Effector memory CD4-positive, alpha-beta T cell (primary cell): ENCODE measurements around the gene TRAIP.
"Not testable (repeated sequence)": the region's sequence is repeated elsewhere in the genome, so short reads cannot be mapped to it uniquely, and the experiment has no call there.

ENCODE experiments used
- DNase-seq, 3 donors: peaks; one replicate each; pipeline ENCODE4 v3.0.0-alpha.2; 2020
- H3K27ac ChIP-seq: 2 replicates; pipeline ENCODE4 v1.7.0; 2013; ENCODE audit warnings: mild to moderate bottlenecking, low read length, moderate library complexity; ENCODE audit not compliant: insufficient read depth, poor library complexity, severe bottlenecking
- H3K27me3 ChIP-seq: replicated peaks from 2 replicates; pipeline ENCODE4 v1.7.0; 2013; ENCODE audit warnings: mild to moderate bottlenecking, low read length; ENCODE audit not compliant: insufficient read depth, control insufficient read depth, poor library complexity, severe bottlenecking
- H3K36me3 ChIP-seq: 2 replicates; pipeline ENCODE4 v1.7.0; 2013; ENCODE audit warnings: mild to moderate bottlenecking, low read length, moderate library complexity; ENCODE audit not compliant: control insufficient read depth, insufficient read depth
- H3K4me1 ChIP-seq: 2 replicates; pipeline ENCODE4 v1.7.0; 2013; ENCODE audit warnings: low read length, mild to moderate bottlenecking; ENCODE audit not compliant: control insufficient read depth, insufficient read depth, poor library complexity, severe bottlenecking
- H3K4me3 ChIP-seq: 2 replicates; pipeline ENCODE4 v1.7.0; 2013; ENCODE audit warnings: low read length, low read depth, mild to moderate bottlenecking; ENCODE audit not compliant: insufficient read depth, poor library complexity, severe bottlenecking
- H3K9me3 ChIP-seq: 2 replicates; pipeline ENCODE4 v1.7.0; 2013; ENCODE audit warnings: mild to moderate bottlenecking, low read length, moderate library complexity; ENCODE audit not compliant: control insufficient read depth

Gene TRAIP

GRCh38 chr3:49831341-49831740 lies 25.0 kb downstream of the TRAIP start:
- Histone ChIP-seq H3K4me3 (no peak overlapping the region), H3K36me3 (no peaks in the 10 kb centered on the region), H3K27ac (no peak overlapping the region), H3K4me1 (no peaks in the 10 kb centered on the region), H3K9me3 (no peaks in the 10 kb centered on the region), H3K27me3 (no peaks in the 10 kb centered on the region)
- no peak for DNase-seq

DNA sequence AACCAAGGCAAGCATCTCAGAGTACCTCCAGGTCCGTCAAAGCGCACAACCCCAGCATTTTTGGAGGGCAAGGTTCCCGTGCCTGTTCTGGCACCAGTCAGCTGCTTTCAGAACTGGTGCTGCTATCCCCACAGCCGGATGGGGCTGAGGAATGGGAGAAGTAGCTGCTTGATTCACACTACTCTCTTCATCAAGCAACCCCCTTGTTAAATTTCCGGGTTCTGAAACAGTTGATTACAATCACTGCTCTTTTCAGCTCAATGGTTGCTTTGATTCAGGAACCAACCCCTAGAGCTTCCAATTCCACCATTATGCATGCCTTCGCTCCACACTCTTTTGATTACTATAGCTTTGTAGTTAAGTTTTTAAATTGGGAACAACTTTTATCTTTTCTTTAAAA lies 30.3 kb downstream of the TRAIP start:
- DNase-seq, result no peak
- Histone ChIP-seq H3K27ac (no peak overlapping the region), H3K4me3 (no peak overlapping the region), H3K9me3 (no peaks in the 10 kb centered on the region), H3K4me1 (no peaks in the 10 kb centered on the region), H3K27me3 (no peaks in the 10 kb centered on the region), H3K36me3 (no peaks in the 10 kb centered on the region)

- not testable (repeated sequence) for DNase-seq, H3K36me3 ChIP-seq
Measured at GRCh38 chr3:49823131-49823530, 33.2 kb downstream of the TRAIP start.

DNA sequence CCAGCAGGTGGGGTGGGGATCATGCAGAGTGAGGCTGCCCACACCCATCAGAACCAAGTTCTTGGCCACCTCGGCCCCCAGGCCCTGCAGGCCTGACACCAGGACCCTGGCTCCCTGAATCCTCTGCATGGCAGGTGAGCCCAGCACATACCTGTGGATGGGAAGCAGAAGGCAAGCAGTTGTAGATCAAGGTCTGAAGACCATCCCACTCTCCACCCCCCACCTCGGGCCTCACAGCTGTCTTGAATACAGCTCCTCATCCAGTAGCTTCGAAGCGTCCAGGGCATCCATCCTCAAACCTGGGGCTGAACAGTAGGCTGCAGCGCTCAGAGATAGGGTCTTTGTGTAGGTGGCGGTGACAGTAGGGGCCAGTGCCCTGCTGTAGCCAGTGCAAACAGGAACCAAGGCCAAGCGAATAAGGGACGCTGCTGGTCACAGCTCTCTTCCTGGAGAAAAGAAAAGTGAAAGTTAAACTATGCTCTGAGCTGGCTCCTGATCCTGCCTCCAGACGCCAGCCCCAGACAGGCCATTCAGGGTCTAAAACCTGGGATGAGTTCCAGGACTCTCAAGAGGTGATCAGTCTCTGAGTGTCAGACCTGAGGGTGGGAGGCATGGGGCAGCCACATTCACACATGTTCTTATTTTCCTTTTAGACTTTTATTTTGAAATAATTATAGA lies 42.7 kb downstream of the TRAIP start, which contains the start of gene UBA7:
Gene UBA7 (minus strand): TSS at position 457 of the 678 bp plus-strand sequence. CDS start 166 bp downstream, at position 291.
- peak in 1 of 3 donors; percentile 14 for DNase-seq
- H3K4me3 ChIP-seq, result peak within 1 kb of the TSS; percentile 62
- no peaks in the 10 kb centered on the region for H3K27me3 ChIP-seq
- peaks cover 31% of the 10 kb centered on the region for H3K36me3 ChIP-seq
- H3K4me1 ChIP-seq, result peaks cover 12% of the 10 kb centered on the region
- no peaks in the 10 kb centered on the region for H3K9me3 ChIP-seq
- peak within 1 kb of the TSS; percentile 73 for H3K27ac ChIP-seq

More at GRCh38 chr3:49823131-49823530, 33.2 kb downstream of the TRAIP start:
- H3K4me3 ChIP-seq, H3K27ac ChIP-seq, H3K27me3 ChIP-seq, H3K9me3 ChIP-seq, H3K4me1 ChIP-seq: not testable (repeated sequence)

GRCh38 chr3:49812916-49813496 lies 43.4 kb downstream of the TRAIP start:
- no peaks in the 10 kb centered on the region for H3K9me3 ChIP-seq
- H3K4me3 ChIP-seq, result peak overlapping the region; percentile 62
- peaks cover 31% of the 10 kb centered on the region for H3K36me3 ChIP-seq
- H3K27ac ChIP-seq, result peak overlapping the region; percentile 73
- DNase-seq, result no peak
- H3K4me1 ChIP-seq, result peaks cover 12% of the 10 kb centered on the region
- no peaks in the 10 kb centered on the region for H3K27me3 ChIP-seq

- no peak overlapping the region for H3K4me3 ChIP-seq
- no peak overlapping the region for H3K27ac ChIP-seq
- no peaks in the 10 kb centered on the region for H3K27me3 ChIP-seq
- H3K36me3 ChIP-seq, result peaks cover 31% of the 10 kb centered on the region
- DNase-seq, result no peak
- no peaks in the 10 kb centered on the region for H3K9me3 ChIP-seq
- peaks cover 26% of the 10 kb centered on the region for H3K4me1 ChIP-seq
Measured at GRCh38 chr3:49807431-49808114, 48.8 kb downstream of the TRAIP start.

- no peak for DNase-seq
- Histone ChIP-seq H3K9me3 (no peaks in the 10 kb centered on the region), H3K27ac (peak overlapping the region; percentile 42), H3K27me3 (no peaks in the 10 kb centered on the region), H3K4me3 (no peak overlapping the region), H3K4me1 (peaks cover 22% of the 10 kb centered on the region), H3K36me3 (peaks cover 28% of the 10 kb centered on the region)
Measured at GRCh38 chr3:49806850-49807249, 49.5 kb downstream of the TRAIP start.

GRCh38 chr3:49805897-49806701 lies 50.3 kb downstream of the TRAIP start:
- peaks cover 22% of the 10 kb centered on the region for H3K4me1 ChIP-seq

GRCh38 chr3:49805367-49805782 lies 51.0 kb downstream of the TRAIP start:
- H3K4me3 ChIP-seq, result no peak overlapping the region
- H3K36me3 ChIP-seq, result peaks cover 15% of the 10 kb centered on the region
- no peak for DNase-seq
- H3K4me1 ChIP-seq, result peaks cover 22% of the 10 kb centered on the region
- H3K27me3 ChIP-seq, result no peaks in the 10 kb centered on the region
- no peaks in the 10 kb centered on the region for H3K9me3 ChIP-seq
- H3K27ac ChIP-seq, result peak overlapping the region; percentile 52

More at GRCh38 chr3:49805897-49806701, 50.3 kb downstream of the TRAIP start:
- Histone ChIP-seq H3K4me3 (no peak overlapping the region), H3K36me3 (peaks cover 22% of the 10 kb centered on the region), H3K27me3 (no peaks in the 10 kb centered on the region), H3K9me3 (no peaks in the 10 kb centered on the region), H3K27ac (peak overlapping the region; percentile 52)
- DNase-seq, result no peak
